GM10266 (cell line): ENCODE results near the gene STARD13.
"Not testable (repeated sequence)": the region's sequence is repeated elsewhere in the genome, so short reads cannot be mapped to it uniquely, and the experiment has no call there.

Experiments
- DNase-seq: peaks from one replicate; pipeline ENCODE4 v3.0.0; 2012; ENCODE audit errors: extremely low spot score
- TF ChIP-seq, protein P1 (sequence below): IDR thresholded peaks from 2 replicates; pipeline ENCODE4 v1.5.1; 2012; ENCODE audit warnings: mild to moderate bottlenecking, low read depth; ENCODE audit not compliant: control insufficient read depth, insufficient read depth; ENCODE audit errors: missing control alignments

Gene STARD13

DNA sequence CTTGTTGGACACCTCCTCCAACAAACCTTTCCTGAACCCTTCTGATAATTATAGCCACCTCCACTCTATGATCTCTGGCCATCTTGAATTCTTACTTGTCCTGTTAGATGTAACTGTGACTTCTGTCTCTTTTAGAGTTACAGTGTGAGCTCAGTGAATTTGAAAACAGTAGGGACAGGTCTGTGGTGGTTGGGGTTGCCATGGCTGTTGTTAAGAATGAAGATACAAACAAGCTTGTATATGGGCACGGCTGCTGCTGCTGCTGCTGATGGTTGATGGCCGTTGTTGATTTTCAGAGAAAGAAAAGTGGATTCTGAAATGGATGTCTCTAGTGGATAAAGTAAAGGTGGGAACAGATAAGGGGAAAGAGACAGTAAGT is 101.5 kb downstream of the STARD13 start:
- DNase-seq: no peak
- TF ChIP-seq, protein P1, sequence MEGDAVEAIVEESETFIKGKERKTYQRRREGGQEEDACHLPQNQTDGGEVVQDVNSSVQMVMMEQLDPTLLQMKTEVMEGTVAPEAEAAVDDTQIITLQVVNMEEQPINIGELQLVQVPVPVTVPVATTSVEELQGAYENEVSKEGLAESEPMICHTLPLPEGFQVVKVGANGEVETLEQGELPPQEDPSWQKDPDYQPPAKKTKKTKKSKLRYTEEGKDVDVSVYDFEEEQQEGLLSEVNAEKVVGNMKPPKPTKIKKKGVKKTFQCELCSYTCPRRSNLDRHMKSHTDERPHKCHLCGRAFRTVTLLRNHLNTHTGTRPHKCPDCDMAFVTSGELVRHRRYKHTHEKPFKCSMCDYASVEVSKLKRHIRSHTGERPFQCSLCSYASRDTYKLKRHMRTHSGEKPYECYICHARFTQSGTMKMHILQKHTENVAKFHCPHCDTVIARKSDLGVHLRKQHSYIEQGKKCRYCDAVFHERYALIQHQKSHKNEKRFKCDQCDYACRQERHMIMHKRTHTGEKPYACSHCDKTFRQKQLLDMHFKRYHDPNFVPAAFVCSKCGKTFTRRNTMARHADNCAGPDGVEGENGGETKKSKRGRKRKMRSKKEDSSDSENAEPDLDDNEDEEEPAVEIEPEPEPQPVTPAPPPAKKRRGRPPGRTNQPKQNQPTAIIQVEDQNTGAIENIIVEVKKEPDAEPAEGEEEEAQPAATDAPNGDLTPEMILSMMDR: no peak

DNA sequence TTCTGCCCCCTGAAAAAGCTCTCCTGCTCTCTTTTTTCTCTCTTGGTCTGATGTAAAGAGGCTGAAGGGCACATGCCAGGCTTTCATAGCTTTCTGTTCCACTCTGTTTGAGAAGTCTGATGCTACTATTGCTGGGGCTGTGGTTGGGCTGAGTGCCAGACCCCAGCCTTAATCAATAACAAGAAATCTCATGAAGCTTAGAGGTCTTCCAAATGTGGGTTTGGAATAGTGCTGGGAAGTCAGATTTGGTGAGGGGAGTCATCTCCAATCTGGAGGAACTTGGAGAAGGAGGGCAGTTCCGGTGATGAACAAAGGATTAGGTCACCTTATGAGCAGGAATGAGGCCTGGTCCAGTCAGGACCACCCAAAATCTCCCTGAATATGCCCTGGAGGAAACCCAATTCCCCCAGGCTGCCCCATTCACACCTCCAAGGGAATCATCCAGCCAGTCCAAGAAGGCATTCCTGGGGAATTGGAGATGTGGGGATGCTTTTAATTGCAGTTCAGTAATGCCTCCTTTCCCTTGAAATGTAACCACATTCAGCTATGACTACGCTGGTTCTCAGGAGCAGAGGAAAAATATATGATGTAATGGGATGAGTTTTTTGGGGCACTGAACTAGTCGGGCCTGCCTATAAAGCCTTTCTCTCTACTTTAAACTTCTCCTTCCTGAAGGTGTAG is 102.0 kb downstream of the STARD13 start:
- no peak for DNase-seq
- TF ChIP-seq, protein P1: no peak

DNA sequence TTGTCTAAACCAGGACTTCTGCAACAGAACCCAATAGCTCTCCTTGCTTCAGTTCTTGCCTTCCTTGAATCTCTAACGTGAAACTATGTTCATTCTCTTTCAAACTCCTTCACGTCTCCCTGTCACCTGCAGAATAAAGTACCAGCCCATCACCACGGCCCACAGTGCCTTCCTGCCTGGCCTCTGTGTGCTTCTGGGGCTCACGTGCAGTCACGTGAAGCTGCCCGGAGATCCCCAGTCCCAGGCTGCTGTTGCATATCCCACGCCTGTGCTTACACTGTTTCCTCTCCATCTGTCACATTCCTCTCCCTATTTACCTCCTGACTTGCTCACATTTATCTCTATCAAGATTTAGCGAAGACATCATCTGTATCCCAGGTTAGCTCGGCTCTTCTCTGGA is 102.8 kb downstream of the STARD13 start:
- DNase-seq: no peak
- TF ChIP-seq, protein P1: no peak

DNA sequence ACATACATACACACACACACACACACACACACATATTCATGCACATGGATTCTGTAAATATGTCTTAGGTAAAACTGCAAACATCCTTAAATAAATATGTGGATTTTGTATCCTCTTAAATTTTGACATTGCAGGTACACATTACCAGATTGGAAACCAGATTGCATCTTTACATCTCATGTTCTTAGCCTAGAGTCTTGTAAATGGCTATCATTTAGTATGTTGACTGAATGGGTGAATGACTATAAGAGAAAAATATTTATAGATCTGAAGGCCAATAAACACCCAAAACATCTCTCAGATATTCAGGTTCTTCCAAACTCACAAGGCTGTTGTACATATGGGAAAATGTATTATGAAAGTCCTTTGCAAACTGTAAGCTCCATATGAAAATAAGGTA is 104.3 kb downstream of the STARD13 start:
- no peak for DNase-seq
- TF ChIP-seq, protein P1: no peak

DNA sequence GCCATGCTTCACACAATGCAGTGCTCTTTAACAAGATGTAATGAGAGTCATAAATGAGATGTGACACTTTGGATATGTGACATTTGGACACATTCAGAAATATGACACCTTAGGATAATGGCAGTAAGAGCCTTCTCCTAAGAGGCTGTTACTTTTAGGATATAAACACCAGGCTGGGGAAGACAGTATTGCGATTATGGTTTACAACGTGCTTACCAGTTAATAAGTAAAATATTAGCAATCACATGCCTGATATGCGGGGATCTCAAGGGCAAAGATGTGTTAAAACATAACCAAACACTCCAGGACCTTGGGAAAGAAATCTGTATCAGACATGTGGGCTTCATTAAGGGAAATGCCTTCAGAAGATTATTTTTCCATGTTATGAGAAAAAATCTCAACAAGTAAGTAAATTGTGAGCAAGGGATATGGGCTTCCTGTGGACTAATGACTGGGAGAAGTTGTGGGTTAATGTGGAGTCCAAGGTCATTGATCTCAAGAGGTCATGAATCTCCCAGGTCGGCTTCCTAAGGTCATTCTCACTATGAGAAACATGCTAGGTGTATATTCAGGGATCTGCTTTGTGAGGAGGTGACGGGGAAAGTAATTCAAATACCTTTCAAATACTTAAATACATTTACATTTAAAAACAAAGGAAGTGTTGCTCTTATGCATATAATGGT is 105.3 kb downstream of the STARD13 start:
- no peak for DNase-seq
- TF ChIP-seq, protein P1: no peak

DNA sequence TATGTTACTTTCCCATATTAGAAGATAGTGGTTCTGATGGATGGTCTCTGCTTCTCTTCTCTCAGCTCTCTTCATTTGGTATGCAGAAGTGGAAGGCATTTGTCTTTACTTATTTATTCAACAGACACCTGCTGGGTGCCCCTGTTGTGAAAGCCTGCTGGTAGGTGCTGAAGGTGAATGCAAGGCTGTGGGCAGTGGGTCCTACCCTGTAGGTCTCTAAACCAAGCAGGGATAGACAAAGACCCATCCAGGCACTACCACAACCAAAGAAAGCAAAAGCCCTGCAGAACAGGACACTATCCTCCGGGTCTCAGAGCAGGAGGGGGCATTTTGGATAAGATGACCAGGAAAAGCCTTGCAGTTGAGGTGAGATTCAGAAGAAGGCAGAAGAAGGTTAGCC is 106.1 kb downstream of the STARD13 start:
- TF ChIP-seq, protein P1: no peak
- no peak for DNase-seq

DNA sequence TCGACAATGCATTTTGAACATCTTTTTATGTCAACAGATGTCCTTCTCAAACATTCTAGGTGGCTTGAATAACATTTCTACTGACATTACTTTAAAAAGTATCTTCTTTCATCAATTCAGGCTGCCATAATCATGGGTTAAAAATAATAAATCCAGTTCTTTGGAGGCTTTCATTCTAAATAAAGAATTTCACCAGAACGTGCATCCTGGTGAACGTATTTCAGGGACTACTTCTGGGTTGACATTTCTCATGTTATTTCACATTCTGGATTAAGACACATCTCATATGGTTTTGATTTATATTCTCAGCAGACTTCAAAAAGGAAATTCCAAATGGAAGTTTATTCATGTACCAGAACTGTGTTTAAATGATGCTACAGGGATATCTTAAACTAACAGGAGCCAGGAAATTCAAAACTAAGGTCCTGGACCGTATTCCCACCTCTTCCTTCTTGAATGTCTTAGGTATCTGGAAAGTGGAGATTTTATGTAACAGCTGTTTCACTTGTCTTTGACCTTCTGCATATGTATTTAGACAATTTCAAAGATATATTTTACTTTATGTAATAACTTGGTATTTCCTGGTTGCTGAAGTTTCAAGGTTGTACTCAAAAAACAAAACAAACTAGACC is 107.2 kb downstream of the STARD13 start:
- no peak for DNase-seq
- TF ChIP-seq, protein P1: no peak

DNA sequence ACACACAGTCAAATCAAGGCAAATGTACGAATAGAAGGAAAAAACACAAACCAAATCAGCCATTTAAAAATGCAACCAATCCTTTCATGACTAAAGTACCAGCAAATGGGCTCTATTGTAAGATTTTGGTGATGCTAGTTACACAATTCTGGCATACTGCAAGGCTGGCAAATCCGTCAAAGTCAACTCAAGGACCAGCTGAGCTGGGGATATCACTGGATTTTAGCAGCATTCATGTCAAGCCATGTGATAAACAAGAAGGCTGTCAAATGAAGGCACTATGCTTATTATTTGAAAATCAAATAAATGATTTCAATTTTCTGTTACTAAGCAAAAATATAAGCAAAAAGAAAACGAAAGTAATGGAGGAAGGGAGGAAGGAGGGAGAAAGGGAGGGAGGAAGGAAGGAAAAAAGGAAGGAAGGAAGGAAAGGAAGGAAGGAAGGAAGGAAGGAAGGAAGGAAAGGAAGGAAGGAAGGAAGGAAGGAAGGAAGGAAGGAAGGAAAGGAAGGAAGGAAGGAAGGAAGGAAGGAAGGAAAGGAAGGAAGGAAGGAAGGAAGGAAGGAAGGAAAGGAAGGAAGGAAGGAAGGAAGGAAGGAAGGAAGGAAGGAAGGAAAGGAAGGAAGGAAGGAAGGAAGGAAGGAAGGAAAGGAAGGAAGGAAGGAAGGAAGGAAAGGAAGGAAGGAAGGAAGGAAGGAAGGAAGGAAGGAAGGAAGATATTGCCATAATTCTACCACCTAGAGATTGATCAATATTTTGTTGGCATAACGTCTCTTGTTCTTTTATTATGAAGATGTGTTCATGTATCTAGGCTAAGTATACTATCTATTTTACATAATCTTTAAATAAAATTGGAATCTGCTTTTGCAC is 108.0 kb downstream of the STARD13 start:
- not testable (repeated sequence) for DNase-seq
